DND-41 (cell line): ENCODE data around the gene SCAPER.

Experiments
- ATAC-seq: fragments of 200-7000 bp; cut with Tn5 transposase; 3 replicates; pipeline ENCODE4 v1.9.1; 2021; ENCODE audit warnings: low read depth; ENCODE audit not compliant: insufficient read depth
- DNase-seq: peaks from one replicate; pipeline ENCODE4 v3.0.0-alpha.2; 2020
- H2AFZ ChIP-seq: 2 replicates; pipeline ENCODE4 v1.6.0; 2012; ENCODE audit warnings: low read depth, low read length
- H3K27ac ChIP-seq: 2 replicates; pipeline ENCODE4 v1.5.1; 2012; ENCODE audit warnings: low read length, inconsistent platforms
- H3K27me3 ChIP-seq: fragments of 200-600 bp; sonication (generic); 2 replicates; pipeline ENCODE4 v1.6.0; 2012; ENCODE audit warnings: low read length, mild to moderate bottlenecking, inconsistent platforms; ENCODE audit not compliant: insufficient read depth, poor library complexity
- H3K36me3 ChIP-seq: 2 replicates; pipeline ENCODE4 v1.5.1; 2012; ENCODE audit warnings: low read length, inconsistent platforms; ENCODE audit not compliant: insufficient read depth
- H3K4me1 ChIP-seq: 2 replicates; pipeline ENCODE4 v1.5.1; 2012; ENCODE audit warnings: mild to moderate bottlenecking, low read length; ENCODE audit not compliant: insufficient read depth
- H3K4me2 ChIP-seq: 2 replicates; pipeline ENCODE4 v1.6.0; 2012; ENCODE audit warnings: mild to moderate bottlenecking, moderate library complexity, low read length, inconsistent platforms; ENCODE audit not compliant: insufficient read depth
- H3K4me3 ChIP-seq, 2 experiments: fragments of 200-600 bp in 1 of 2; shearing (Covaris generic) in 1 of 2; 2 replicates each; pipeline ENCODE4 v1.5.1; 2012 to 2016; ENCODE audit warnings: inconsistent platforms in 2 of 2, low read length in 2 of 2, mild to moderate bottlenecking in 2 of 2, low read depth in 1 of 2, moderate library complexity in 1 of 2
- H3K79me2 ChIP-seq: 2 replicates; pipeline ENCODE4 v1.6.0; 2012; ENCODE audit warnings: low read length, inconsistent platforms; ENCODE audit not compliant: insufficient read depth
- H3K9ac ChIP-seq: 2 replicates; pipeline ENCODE4 v1.6.0; 2012; ENCODE audit warnings: low read depth, mild to moderate bottlenecking, inconsistent platforms, low read length, moderate library complexity
- H3K9me3 ChIP-seq: 2 replicates; pipeline ENCODE4 v1.5.1; 2012; ENCODE audit warnings: low read length, moderate library complexity, mild to moderate bottlenecking, inconsistent platforms; ENCODE audit not compliant: insufficient read depth, severe bottlenecking
- H4K20me1 ChIP-seq: 2 replicates; pipeline ENCODE4 v1.6.0; 2012; ENCODE audit warnings: low read length; ENCODE audit not compliant: insufficient read depth
- CTCF ChIP-seq: IDR thresholded peaks from 2 replicates; pipeline ENCODE4 v1.5.1; 2012; ENCODE audit warnings: borderline replicate concordance, low read length, moderate library complexity, mild to moderate bottlenecking; ENCODE audit not compliant: poor library complexity, severe bottlenecking; ENCODE audit errors: extremely low read depth
- EZH2 ChIP-seq: IDR thresholded peaks from 3 replicates; pipeline ENCODE4 v1.6.1; 2012; ENCODE audit warnings: borderline replicate concordance, low read depth, mild to moderate bottlenecking, moderate library complexity, low read length, inconsistent platforms; ENCODE audit not compliant: severe bottlenecking

Gene SCAPER

GRCh38 chr15:76378691-76379090, 526.4 kb downstream of the SCAPER start:
- DNase-seq: no peak
- no peak for ATAC-seq

GRCh38 chr15:76377751-76378150, 527.4 kb downstream of the SCAPER start:
- H3K9me3 ChIP-seq: no peaks in the 10 kb centered on the region
- no peaks in the 10 kb centered on the region for H3K27me3 ChIP-seq
- no peak overlapping the region for H2AFZ ChIP-seq
- DNase-seq (no peak), ATAC-seq (no peak)
- H3K4me1 ChIP-seq: no peaks in the 10 kb centered on the region
- H3K4me3 ChIP-seq: no peak overlapping the region
- no peaks in the 10 kb centered on the region for H3K79me2 ChIP-seq
- no peak overlapping the region for H3K27ac ChIP-seq
- TF ChIP-seq CTCF (no peak), EZH2 (no peak)
- H4K20me1 ChIP-seq: no peaks in the 10 kb centered on the region
- no peak overlapping the region for H3K4me2 ChIP-seq
- no peak overlapping the region for H3K9ac ChIP-seq
- H3K36me3 ChIP-seq: 0 out of 2 replicates have a peak, but pooled peaks cover 4% of the 10 kb centered on the region

More at GRCh38 chr15:76378691-76379090, 526.4 kb downstream of the SCAPER start:
- H3K4me1 ChIP-seq: no peaks in the 10 kb centered on the region
- no peak for TF ChIP-seq EZH2
- no peak for TF ChIP-seq CTCF
- no peaks in the 10 kb centered on the region for H3K9me3 ChIP-seq
- H2AFZ ChIP-seq: no peak overlapping the region
- H3K27me3 ChIP-seq: no peaks in the 10 kb centered on the region
- H3K79me2 ChIP-seq: no peaks in the 10 kb centered on the region
- H3K36me3 ChIP-seq: 0 out of 2 replicates have a peak, but pooled peaks cover 4% of the 10 kb centered on the region
- no peak overlapping the region for H3K4me3 ChIP-seq
- H3K9ac ChIP-seq: no peak overlapping the region
- H3K27ac ChIP-seq: no peak overlapping the region
- no peaks in the 10 kb centered on the region for H4K20me1 ChIP-seq
- no peak overlapping the region for H3K4me2 ChIP-seq

GRCh38 chr15:76377217-76377616, 527.9 kb downstream of the SCAPER start:
- DNase-seq (no peak), ATAC-seq (no peak)
- no peaks in the 10 kb centered on the region for H3K9me3 ChIP-seq
- no peaks in the 10 kb centered on the region for H3K4me1 ChIP-seq
- H3K79me2 ChIP-seq: no peaks in the 10 kb centered on the region
- no peaks in the 10 kb centered on the region for H4K20me1 ChIP-seq
- H3K4me3 ChIP-seq: no peak overlapping the region
- peaks cover 7% of the 10 kb centered on the region; the same call in 1 of the 2 replicates for H3K36me3 ChIP-seq
- H2AFZ ChIP-seq: no peak overlapping the region
- H3K9ac ChIP-seq: no peak overlapping the region
- no peak overlapping the region for H3K4me2 ChIP-seq
- no peaks in the 10 kb centered on the region for H3K27me3 ChIP-seq
- no peak for TF ChIP-seq EZH2
- no peak for TF ChIP-seq CTCF
- H3K27ac ChIP-seq: no peak overlapping the region

- Histone ChIP-seq H3K27ac (no peak overlapping the region), H3K4me1 (no peaks in the 10 kb centered on the region), H4K20me1 (no peaks in the 10 kb centered on the region), H2AFZ (no peak overlapping the region), H3K4me3 (no peak overlapping the region), H3K9ac (no peak overlapping the region), H3K4me2 (no peak overlapping the region), H3K79me2 (no peaks in the 10 kb centered on the region), H3K9me3 (no peaks in the 10 kb centered on the region), H3K27me3 (no peaks in the 10 kb centered on the region), H3K36me3 (peaks cover 7% of the 10 kb centered on the region; the same call in 1 of the 2 replicates)
- DNase-seq (no peak), ATAC-seq (no peak)
- TF ChIP-seq EZH2 (no peak), CTCF (no peak)
These were observed 528.3 kb downstream of the SCAPER start for GRCh38 chr15:76376816-76377215.
